ENCODE results near the gene MUC6.

Gene MUC6

DNA sequence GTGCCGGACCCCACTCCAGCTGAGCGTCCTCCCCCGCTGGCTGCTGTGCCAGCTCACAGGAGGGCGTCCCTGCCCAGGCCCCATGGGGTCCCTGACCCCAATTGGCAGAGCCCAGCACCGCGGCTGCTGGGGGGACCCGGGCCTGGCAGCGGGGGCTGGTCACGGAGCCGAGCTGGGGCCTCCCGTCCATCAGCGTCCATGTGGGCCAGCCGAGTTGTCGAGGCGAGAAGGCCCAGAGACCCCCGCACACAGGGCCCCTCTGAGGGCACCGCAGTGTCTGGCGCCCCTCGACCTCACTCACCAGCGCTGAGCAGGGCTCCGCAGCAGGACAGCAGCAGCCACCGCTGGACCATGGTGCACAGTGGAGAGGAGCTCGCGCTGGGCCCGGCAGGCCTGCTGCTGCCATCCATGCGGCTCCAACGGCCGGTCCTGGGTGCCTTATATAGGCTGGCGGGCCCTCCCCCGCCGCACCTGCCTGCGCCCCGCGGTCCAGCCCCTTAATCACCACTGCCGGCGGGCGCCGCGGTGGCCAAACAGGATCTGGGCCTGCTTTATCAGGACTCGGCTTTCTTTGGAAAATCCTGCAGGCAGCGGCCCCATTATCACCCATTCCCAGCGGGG lies at the start of gene MUC6:
Gene MUC6, minus strand, starts transcription at position 416 of the 621 bp plus-strand sequence. Its CDS starts 63 bp downstream, at position 353.
- DNase-seq (ENCODE audit: low spot score), result no peak

GRCh38 chr11:1085440-1086170 lies 49.1 kb upstream of the MUC6 start:
- no peak for DNase-seq (ENCODE audit: low spot score)

DNA sequence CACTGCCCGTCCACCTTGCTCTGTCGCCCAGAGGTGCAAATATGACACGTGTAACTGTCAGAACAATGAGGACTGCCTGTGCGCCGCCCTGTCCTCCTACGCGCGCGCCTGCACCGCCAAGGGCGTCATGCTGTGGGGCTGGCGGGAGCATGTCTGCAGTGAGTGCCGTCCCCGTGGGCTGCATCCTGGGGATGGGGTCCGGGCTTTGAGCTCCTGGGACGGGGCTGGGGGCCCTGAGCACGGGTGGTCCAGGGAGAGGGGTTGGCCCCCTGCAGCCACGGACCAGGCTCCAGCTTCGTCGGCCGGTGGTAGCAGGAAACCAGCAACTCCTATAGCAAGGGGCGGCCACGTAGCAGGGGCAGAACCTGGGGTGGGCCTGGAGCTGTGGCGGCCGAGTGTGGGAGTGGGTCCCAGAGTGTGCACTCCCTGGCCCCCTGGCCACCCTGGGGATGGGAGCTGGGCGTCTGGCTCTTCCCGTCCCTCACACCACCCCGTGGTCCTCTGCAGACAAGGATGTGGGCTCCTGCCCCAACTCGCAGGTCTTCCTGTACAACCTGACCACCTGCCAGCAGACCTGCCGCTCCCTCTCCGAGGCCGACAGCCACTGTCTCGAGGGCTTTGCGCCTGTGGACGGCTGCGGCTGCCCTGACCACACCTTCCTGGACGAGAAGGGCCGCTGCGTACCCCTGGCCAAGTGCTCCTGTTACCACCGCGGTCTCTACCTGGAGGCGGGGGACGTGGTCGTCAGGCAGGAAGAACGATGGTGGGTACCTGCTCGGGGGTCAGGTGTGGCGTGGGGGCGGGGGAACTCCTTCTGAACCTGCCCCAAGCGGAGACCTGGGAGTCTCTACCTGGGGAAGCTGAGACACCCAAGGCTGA lies 48.3 kb upstream of the MUC6 start:
- DNase-seq (ENCODE audit: low spot score), result no peak

- no peak for DNase-seq (ENCODE audit: low spot score)
These were observed 47.4 kb upstream of the MUC6 start for GRCh38 chr11:1083621-1084551.

DNA sequence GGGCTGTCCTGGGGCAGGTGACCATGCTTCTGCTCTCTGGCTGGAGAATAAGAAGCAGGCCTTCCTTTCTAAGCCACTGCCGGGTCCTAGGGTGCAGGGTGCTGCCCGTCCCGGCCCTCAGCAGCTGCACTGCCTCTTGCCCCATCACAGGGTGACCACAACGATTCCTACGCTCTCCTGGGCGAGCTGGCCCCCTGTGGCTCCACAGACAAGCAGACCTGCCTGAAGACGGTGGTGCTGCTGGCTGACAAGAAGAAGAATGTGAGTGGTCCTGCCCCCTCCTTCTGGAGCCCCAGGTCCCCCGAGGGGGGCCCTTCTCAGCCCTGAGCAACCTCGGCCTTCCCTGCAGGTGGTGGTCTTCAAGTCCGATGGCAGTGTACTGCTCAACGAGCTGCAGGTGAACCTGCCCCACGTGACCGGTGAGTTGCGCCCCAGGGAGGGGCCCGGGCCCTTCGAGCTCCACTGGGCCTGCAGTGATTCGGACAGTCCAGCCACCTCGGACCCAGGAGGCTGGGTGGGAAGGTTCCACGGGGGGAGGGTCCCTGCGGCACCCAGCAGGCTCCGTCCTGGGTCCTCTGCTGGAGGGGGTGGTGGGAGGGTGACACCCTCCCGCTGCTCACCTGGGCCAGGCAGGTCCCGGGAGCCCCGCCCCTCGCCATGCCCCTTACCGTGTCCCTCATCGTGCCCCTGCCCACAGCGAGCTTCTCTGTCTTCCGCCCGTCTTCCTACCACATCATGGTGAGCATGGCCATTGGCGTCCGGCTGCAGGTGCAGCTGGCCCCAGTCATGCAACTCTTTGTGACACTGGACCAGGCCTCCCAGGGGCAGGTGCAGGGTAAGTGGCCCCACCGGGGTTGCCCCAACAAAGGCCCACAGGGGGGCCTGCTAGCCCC lies 46.5 kb upstream of the MUC6 start:
- DNase-seq (ENCODE audit: low spot score), result no peak

DNA sequence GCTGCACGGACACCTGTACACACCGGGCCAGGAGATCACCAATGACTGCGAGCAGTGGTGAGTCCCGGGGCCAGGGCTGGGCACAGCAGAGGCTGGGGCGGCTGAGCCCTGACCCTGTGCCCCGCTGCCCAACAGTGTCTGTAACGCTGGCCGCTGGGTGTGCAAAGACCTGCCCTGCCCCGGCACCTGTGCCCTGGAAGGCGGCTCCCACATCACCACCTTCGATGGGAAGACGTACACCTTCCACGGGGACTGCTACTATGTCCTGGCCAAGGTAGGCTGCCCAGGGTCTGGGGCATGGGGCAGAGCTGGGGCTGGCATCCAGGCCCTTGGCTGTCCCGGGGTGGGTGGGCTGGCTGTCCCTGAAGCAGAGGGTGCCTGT lies 45.8 kb upstream of the MUC6 start:
- DNase-seq (ENCODE audit: low spot score), result no peak

GRCh38 chr11:1081601-1082311 lies 45.2 kb upstream of the MUC6 start:
- no peak for DNase-seq (ENCODE audit: low spot score)

DNA sequence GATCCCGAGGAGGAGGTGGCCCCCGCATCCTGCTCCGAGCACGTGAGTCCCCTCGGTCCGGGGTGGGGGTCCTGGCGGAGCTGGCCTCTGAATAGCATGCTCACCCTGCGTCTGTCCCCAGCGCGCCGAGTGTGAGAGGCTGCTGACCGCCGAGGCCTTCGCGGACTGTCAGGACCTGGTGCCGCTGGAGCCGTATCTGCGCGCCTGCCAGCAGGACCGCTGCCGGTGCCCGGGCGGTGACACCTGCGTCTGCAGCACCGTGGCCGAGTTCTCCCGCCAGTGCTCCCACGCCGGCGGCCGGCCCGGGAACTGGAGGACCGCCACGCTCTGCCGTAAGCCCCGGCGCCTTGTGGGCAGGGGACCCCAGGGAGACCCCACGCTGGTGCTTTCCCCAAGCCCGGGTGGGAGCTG lies 41.7 kb upstream of the MUC6 start:
- no peak for DNase-seq (ENCODE audit: low spot score)

DNA sequence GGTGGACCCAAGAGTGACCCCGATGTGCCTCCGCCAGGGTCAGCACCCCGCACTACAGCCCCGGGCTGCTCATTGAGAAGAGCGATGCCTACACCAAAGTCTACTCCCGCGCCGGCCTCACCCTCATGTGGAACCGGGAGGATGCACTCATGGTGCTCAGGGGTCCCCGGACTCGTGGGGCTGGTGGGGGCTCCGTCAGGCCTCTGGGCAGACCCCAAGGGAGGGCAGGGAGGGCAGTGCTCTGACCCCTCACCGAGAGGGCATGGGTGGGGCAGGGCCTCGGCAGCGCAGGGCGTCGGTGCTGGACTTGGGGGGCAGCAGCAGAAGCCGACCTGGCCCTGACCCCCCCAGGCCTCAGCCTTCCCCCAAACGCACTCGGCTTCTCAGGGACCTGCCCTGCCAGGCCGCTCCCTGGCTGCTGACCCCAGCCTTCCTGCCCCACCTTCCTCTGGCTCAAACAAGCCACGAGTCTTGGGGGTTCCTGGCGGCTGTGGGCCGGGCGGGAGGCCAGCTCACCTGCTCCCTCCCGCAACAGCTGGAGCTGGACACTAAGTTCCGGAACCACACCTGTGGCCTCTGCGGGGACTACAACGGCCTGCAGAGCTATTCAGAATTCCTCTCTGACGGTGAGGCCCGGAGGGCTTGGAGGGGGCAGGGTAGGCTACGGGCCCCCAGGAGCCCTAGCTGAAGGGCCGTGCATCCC lies 41.0 kb upstream of the MUC6 start:
- no peak for DNase-seq (ENCODE audit: low spot score)

DNA sequence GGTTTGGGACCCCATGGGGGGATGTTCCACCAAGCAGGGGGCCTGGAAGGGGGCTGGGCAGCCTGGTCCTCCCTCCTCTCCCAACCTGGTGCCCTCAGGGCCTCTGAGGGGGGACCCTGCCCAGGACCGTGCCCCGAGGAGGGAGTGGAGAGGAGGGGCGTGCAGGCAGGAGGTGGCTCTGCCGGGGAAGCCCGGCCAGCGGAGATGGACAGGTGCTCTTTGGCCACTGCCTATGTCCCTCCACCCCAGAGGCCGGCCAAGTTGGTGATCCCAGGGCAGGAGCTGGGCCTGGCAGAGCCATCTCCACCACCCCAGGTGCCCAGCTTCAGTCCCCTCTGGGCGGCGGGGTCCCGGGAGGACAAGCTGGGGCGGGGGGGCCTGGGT lies 40.5 kb upstream of the MUC6 start:
- no peak for DNase-seq (ENCODE audit: low spot score)

- no peak for DNase-seq (ENCODE audit: low spot score)
These were observed 39.6 kb upstream of the MUC6 start for GRCh38 chr11:1076061-1076665.

- DNase-seq (ENCODE audit: low spot score), result no peak
These were observed 38.9 kb upstream of the MUC6 start for GRCh38 chr11:1075341-1075911.

GRCh38 chr11:1074244-1075221 lies 38.0 kb upstream of the MUC6 start, which contains the start of gene MUC2:
MUC2 (plus strand) TSS chr11:1074874.
- DNase-seq (ENCODE audit: low spot score), result no peak

DNA sequence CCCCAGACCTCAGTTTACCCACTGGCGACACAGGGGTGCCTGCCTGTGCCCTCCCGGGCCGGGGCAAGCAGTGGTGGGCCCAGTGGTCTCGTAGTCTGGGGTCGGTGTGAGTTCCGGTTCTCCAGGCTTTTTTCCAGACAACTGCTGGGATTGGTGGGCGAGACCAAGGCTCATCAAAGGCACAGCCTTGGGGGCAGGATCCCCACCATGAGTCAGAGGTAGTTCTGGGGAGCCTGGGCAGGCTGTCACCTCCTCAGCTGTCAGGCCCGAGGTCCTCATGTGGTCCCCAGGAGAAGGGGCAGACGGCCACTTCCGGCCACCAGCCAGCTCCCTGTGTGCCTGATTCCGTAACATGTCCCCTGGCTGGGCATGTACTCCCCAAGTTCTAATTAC lies 37.3 kb upstream of the MUC6 start:
- DNase-seq (ENCODE audit: low spot score), result no peak

DNA sequence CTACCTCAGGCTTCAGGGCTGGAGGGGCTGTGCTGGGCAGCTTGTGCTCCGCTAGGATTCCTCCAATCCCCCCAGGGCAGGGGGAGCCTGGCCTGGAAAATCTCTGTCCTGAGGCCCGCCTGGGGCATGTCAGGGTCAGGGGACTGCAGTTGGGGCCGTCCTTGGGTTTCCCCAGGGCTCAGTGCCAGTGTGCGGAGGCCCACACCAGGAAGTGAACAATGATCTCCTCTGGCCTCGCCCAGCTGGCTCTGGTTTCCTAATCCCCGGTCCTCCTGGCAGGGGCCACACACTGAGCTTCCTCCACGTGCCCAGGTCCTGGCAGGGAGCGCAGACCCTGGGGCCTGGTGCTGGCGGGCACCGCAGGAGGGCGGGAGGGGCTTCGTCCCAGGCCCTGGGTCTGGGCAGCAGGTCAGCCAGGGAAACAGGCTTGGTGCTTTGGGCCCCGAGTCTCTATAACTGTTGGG lies 36.8 kb upstream of the MUC6 start:
- no peak for DNase-seq (ENCODE audit: low spot score)

GRCh38 chr11:1072821-1073231 lies 36.3 kb upstream of the MUC6 start:
- no peak for DNase-seq (ENCODE audit: low spot score)

GRCh38 chr11:1072116-1072820 lies 35.8 kb upstream of the MUC6 start:
- no peak for DNase-seq (ENCODE audit: low spot score)
